ENCODE measurements around the gene ISM1.

- no peak for TF ChIP-seq POLR2A (IDR thresholded peaks at IDR 0.05)
- TF ChIP-seq CTCF (IDR thresholded peaks at IDR 0.05) = no peak
- TF ChIP-seq POLR2AphosphoS5 (IDR thresholded peaks at IDR 0.05) = no peak
Measured at GRCh38 chr20:13337090-13337784, 116.2 kb downstream of the ISM1 start.

Data from prostate gland (tissue), 2 donors.